H1 (cell line): ENCODE measurements around the gene IL17RD. TPM values are rescaled to one million over a fixed set of nuclear protein-coding genes. Genes with fewer than 3 reads are reported as not detected.

Experiments
- CTCF ChIA-PET: fragments of 300-600 bp; sonication (Branson Sonifier 250); formaldehyde crosslinking; loops from one replicate; lab custom pipeline; 2021; ENCODE audit not compliant: partially characterized antibody; lab: Charles Lee
- POLR2A ChIA-PET: fragments of 300-600 bp; sonication (Branson Sonifier 250); formaldehyde crosslinking; loops from one replicate; lab custom pipeline; 2021; ENCODE audit warnings: inconsistent platforms; ENCODE audit not compliant: partially characterized antibody; lab: Charles Lee
- DNase-seq, 2 experiments: peaks; one replicate each; pipeline versions ENCODE4 v3.0.0 to v3.0.0-alpha.2; 2010 to 2022; ENCODE audit warnings: low spot score in 2 of 2, low read depth in 1 of 2, mixed read lengths in 1 of 2
- FAIRE-seq: peaks from 2 replicates; lab custom pipeline; 2011; peaks lifted over from hg19 to GRCh38; lab: Jason Lieb, UNC
- H2AFZ ChIP-seq: 2 replicates; pipeline ENCODE4 v1.8.1; 2012; ENCODE audit warnings: low read length, inconsistent platforms
- H2AK5ac ChIP-seq: 2 replicates; pipeline ENCODE4 v1.6.1; 2013; ENCODE audit warnings: low read depth, low read length
- H2BK120ac ChIP-seq: replicated peaks from 2 replicates; pipeline ENCODE3; 2013; ENCODE audit warnings: low read depth, low read length, inconsistent platforms
- H2BK12ac ChIP-seq: 2 replicates; pipeline ENCODE4 v1.6.1; 2013; ENCODE audit warnings: low read depth, low read length
- H2BK15ac ChIP-seq: 2 replicates; pipeline ENCODE4 v1.6.1; 2013; ENCODE audit warnings: low read length
- H2BK20ac ChIP-seq: 2 replicates; pipeline ENCODE4 v1.6.1; 2013; ENCODE audit warnings: low read length
- H2BK5ac ChIP-seq: 2 replicates; pipeline ENCODE4 v1.6.1; 2013; ENCODE audit warnings: low read depth, low read length
- H3K14ac ChIP-seq: 2 replicates; pipeline ENCODE4 v1.6.1; 2013; ENCODE audit warnings: inconsistent platforms; ENCODE audit not compliant: insufficient read length
- H3K18ac ChIP-seq: 2 replicates; pipeline ENCODE4 v1.6.1; 2013; ENCODE audit warnings: low read length; ENCODE audit errors: extremely low read depth
- H3K23ac ChIP-seq: 2 replicates; pipeline ENCODE4 v1.6.1; 2013; ENCODE audit warnings: inconsistent platforms; ENCODE audit not compliant: insufficient read length
- H3K23me2 ChIP-seq: 2 replicates; pipeline ENCODE4 v1.6.1; 2013; ENCODE audit warnings: low read depth, low read length
- H3K27ac ChIP-seq: 2 replicates; pipeline ENCODE4 v1.6.1; 2011; ENCODE audit warnings: low read depth, low read length, inconsistent platforms
- H3K27me3 ChIP-seq, 4 experiments: replicated peaks in 1 of 4; 1 replicate in 1 of 4; 2 replicates in 3 of 4; pipeline versions ENCODE4 v1.6.1 to v1.8.1; 2011 to 2013; ENCODE audit warnings: low read length in 3 of 4, mild to moderate bottlenecking in 3 of 4, inconsistent platforms in 2 of 4, mixed read lengths in 2 of 4, moderate library complexity in 1 of 4; ENCODE audit not compliant: control insufficient read depth in 3 of 4, insufficient read depth in 3 of 4; ENCODE audit errors: extremely low read depth in 1 of 4
- H3K36me3 ChIP-seq, 4 experiments: 2 replicates each; pipeline versions ENCODE4 v1.6.1 to v1.8.1; 2011 to 2013; ENCODE audit warnings: mild to moderate bottlenecking in 4 of 4, low read length in 3 of 4, moderate library complexity in 2 of 4, control low read depth in 1 of 4, inconsistent platforms in 1 of 4; ENCODE audit not compliant: insufficient read depth in 4 of 4, control insufficient read depth in 2 of 4
- H3K4ac ChIP-seq: replicated peaks from 2 replicates; pipeline ENCODE3; 2013; ENCODE audit warnings: low read length, low read depth, mixed read lengths, inconsistent platforms; ENCODE audit not compliant: insufficient read length
- H3K4me1 ChIP-seq, 4 experiments: replicated peaks in 1 of 4; 1 replicate in 1 of 4; 2 replicates in 3 of 4; pipeline versions ENCODE4 v1.6.1 to v1.8.1; 2011 to 2013; ENCODE audit warnings: low read length in 3 of 4, inconsistent platforms in 2 of 4, mixed read lengths in 1 of 4; ENCODE audit not compliant: insufficient read depth in 4 of 4, control insufficient read depth in 3 of 4
- H3K4me2 ChIP-seq, 2 experiments: 2 replicates each; pipeline versions ENCODE4 v1.6.1 to v1.8.1; 2011 to 2013; ENCODE audit warnings: low read depth in 2 of 2, low read length in 2 of 2, control low read depth in 1 of 2, inconsistent platforms in 1 of 2, mild to moderate bottlenecking in 1 of 2; ENCODE audit not compliant: insufficient read depth in 1 of 2
- H3K4me3 ChIP-seq, 4 experiments: fragments of 200-600, 300-600 bp in 1 of 4; sonication (generic), shearing (Covaris generic), sonication (Bioruptor Twin) in 1 of 4; 2 replicates each; pipeline versions ENCODE4 v1.5.1 to v1.8.1; 2011 to 2016; ENCODE audit warnings: low read length in 4 of 4, low read depth in 3 of 4, control low read depth in 2 of 4, inconsistent platforms in 2 of 4, mild to moderate bottlenecking in 2 of 4, mixed read lengths in 1 of 4, moderate library complexity in 1 of 4; ENCODE audit not compliant: insufficient read depth in 2 of 4; ENCODE audit errors: extremely low read depth in 1 of 4
- H3K56ac ChIP-seq: replicated peaks from 2 replicates; pipeline ENCODE3; 2013; ENCODE audit warnings: low read depth, mild to moderate bottlenecking, mixed read lengths, low read length, inconsistent platforms; ENCODE audit not compliant: insufficient read length
- H3K79me1 ChIP-seq: 2 replicates; pipeline ENCODE4 v1.6.1; 2013; ENCODE audit warnings: low read depth, low read length, control low read depth
- H3K79me2 ChIP-seq, 2 experiments: 2 replicates each; pipeline versions ENCODE4 v1.6.1 to v1.8.1; 2012 to 2013; ENCODE audit warnings: low read length in 2 of 2, mild to moderate bottlenecking in 2 of 2, inconsistent platforms in 1 of 2; ENCODE audit not compliant: insufficient read depth in 2 of 2, control insufficient read depth in 1 of 2
- H3K9ac ChIP-seq, 4 experiments: replicated peaks in 1 of 4; 1 replicate in 1 of 4; 2 replicates in 3 of 4; pipeline versions ENCODE4 v1.6.1 to v1.8.1; 2011 to 2013; ENCODE audit warnings: low read depth in 3 of 4, low read length in 3 of 4, control low read depth in 2 of 4, mild to moderate bottlenecking in 2 of 4, moderate library complexity in 2 of 4, inconsistent platforms in 1 of 4; ENCODE audit errors: extremely low read depth in 1 of 4
- H3K9me3 ChIP-seq, 2 experiments: 2 replicates each; pipeline versions ENCODE4 v1.6.1 to v1.8.1; 2012 to 2013; ENCODE audit warnings: mild to moderate bottlenecking in 2 of 2, moderate library complexity in 2 of 2, control low read depth in 1 of 2, inconsistent platforms in 1 of 2, low read depth in 1 of 2, low read length in 1 of 2, mixed read lengths in 1 of 2; ENCODE audit not compliant: insufficient read depth in 2 of 2
- H4K20me1 ChIP-seq, 2 experiments: replicated peaks in 1 of 2; 2 replicates each; pipeline versions ENCODE3 to v1.8.1; 2011 to 2013; ENCODE audit warnings: inconsistent platforms in 2 of 2, low read length in 2 of 2, mild to moderate bottlenecking in 1 of 2; ENCODE audit not compliant: insufficient read depth in 2 of 2, control insufficient read depth in 1 of 2
- H4K5ac ChIP-seq: 2 replicates; pipeline ENCODE4 v1.6.1; 2013; ENCODE audit warnings: low read length, low read depth, mixed read lengths, inconsistent platforms; ENCODE audit not compliant: insufficient read length
- H4K8ac ChIP-seq: 2 replicates; pipeline ENCODE4 v1.8.0; 2013; ENCODE audit warnings: mild to moderate bottlenecking, moderate library complexity, low read length, inconsistent platforms; ENCODE audit not compliant: insufficient read depth; ENCODE audit errors: extremely low read depth
- H4K91ac ChIP-seq: replicated peaks from 2 replicates; pipeline ENCODE3; 2013; ENCODE audit warnings: low read length, mixed read lengths, inconsistent platforms; ENCODE audit not compliant: insufficient read length
- ATF3 ChIP-seq: IDR thresholded peaks from 2 replicates; pipeline ENCODE4 v1.6.1; 2011; ENCODE audit warnings: low read depth, mild to moderate bottlenecking, low read length; ENCODE audit not compliant: insufficient read depth
- BRCA1 ChIP-seq: IDR thresholded peaks from 2 replicates; pipeline ENCODE4 v1.6.1; 2012; ENCODE audit warnings: low read depth, low read length, improper control_type of control experiment
- CBX5 ChIP-seq: fragments of 300-800, 300-1000 bp; sonication (generic); IDR thresholded peaks from 2 replicates; pipeline ENCODE4 v1.7.1; 2016; ENCODE audit warnings: antibody characterized with exemption, low read length, low read depth
- CHD1 ChIP-seq: IDR thresholded peaks from 2 replicates; pipeline ENCODE4 v1.6.1; 2012; ENCODE audit warnings: low read depth, low read length, improper control_type of control experiment
- EGR1 ChIP-seq: IDR thresholded peaks from 2 replicates; pipeline ENCODE4 v1.6.1; 2011; ENCODE audit warnings: low read depth, low read length, borderline replicate concordance
- KDM4A ChIP-seq: IDR thresholded peaks from one replicate; pipeline ENCODE4 v1.7.1; 2012; ENCODE audit warnings: low read depth, mild to moderate bottlenecking, moderate library complexity, low read length, inconsistent platforms; ENCODE audit not compliant: severe bottlenecking
- PHF8 ChIP-seq: fragments of 200-600 bp; sonication (generic); conservative IDR thresholded peaks from 2 replicates; pipeline ENCODE4 v1.7.1; 2012; ENCODE audit warnings: low read depth, mild to moderate bottlenecking, inconsistent platforms, low read length, moderate library complexity
- SAP30 ChIP-seq: fragments of 300-600 bp; sonication (generic); IDR thresholded peaks from 2 replicates; pipeline ENCODE4 v1.7.1; 2012; ENCODE audit warnings: low read length, moderate library complexity, mild to moderate bottlenecking, inconsistent platforms; ENCODE audit not compliant: insufficient read depth, insufficient replicate concordance
- SUZ12 ChIP-seq: fragments of 200-600 bp; sonication (generic); IDR thresholded peaks from 2 replicates; pipeline ENCODE4 v1.6.1; 2012; ENCODE audit warnings: mild to moderate bottlenecking, inconsistent platforms, low read length, moderate library complexity, mixed read lengths
- TBP ChIP-seq: IDR thresholded peaks from 2 replicates; pipeline ENCODE4 v1.6.1; 2011; ENCODE audit warnings: low read depth, low read length, improper control_type of control experiment
- USF2 ChIP-seq: IDR thresholded peaks from 2 replicates; pipeline ENCODE4 v1.6.1; 2011; ENCODE audit warnings: low read length, improper control_type of control experiment
- WGBS, 2 experiments: shearing (Covaris generic) in 1 of 2; methylation state at CpG; one replicate each; pipeline versions ENCODE4 v1.1.6 to v1.1.7; 2013 to 2015; ENCODE audit warnings: low lambda C conversion rate in 2 of 2, mixed read lengths in 2 of 2, inconsistent platforms in 1 of 2, low coverage in 1 of 2, missing lambda C conversion rate in 1 of 2; ENCODE audit not compliant: insufficient replicate concordance in 2 of 2, insufficient coverage in 1 of 2, insufficient read length in 1 of 2; ENCODE audit errors: extremely low coverage in 1 of 2, missing lambda C conversion rate in 1 of 2; 5-methylcytosine and 5-hydroxymethylcytosine counted together
- polyA plus RNA-seq, 7 experiments: library from polyadenylated mRNA; depleted of rRNA in 3 of 7; stranded (reverse) in 5 of 7; unstranded in 2 of 7; fragments of >200 nt in 5 of 7; fragments of 200-250 nt in 2 of 7; gene quantifications; 1 replicate in 5 of 7; 2 replicates in 1 of 7; 4 replicates in 1 of 7; pipeline versions ENCODE4 v1.2.1 to v1.2.3, GENCODE V29; 2011 to 2013; ENCODE audit warnings: missing spikeins in 2 of 7, mixed read lengths in 2 of 7
- total RNA-seq: library from RNA; stranded (reverse); fragmentation: NEBNext Ultra II Directional; extraction: Animal tissue kit (Norgen Biotek cat#: 25700); gene quantifications from 2 replicates; pipeline ENCODE4 v1.2.1, GENCODE V29; 2021

The IL17RD gene
- total and polyA plus RNA-seq, 2 of the 8 experiments (the other 6 are each of a cell fraction or from before 2014, with no cell fraction given), result 10.9 to 48.9 TPM

- H3K27me3 ChIP-seq, result peaks cover 6 to 28% (median 24%) of the 10 kb centered on the region in 4 experiments
- no peak for TF ChIP-seq SAP30
- TF ChIP-seq USF2, result no peak
- TF ChIP-seq CHD1, result no peak
- no peak for TF ChIP-seq TBP
- TF ChIP-seq KDM4A, result no peak
- no peak for TF ChIP-seq ATF3
- TF ChIP-seq EGR1, result no peak
- no peak for TF ChIP-seq PHF8
- no peak for TF ChIP-seq SUZ12
- TF ChIP-seq CBX5, result no peak
- TF ChIP-seq BRCA1, result no peak
These were observed 1.5 kb upstream of the IL17RD start for GRCh38 chr3:57166660-57167059.

More at GRCh38 chr3:57166660-57167059, 1.5 kb upstream of the IL17RD start:
- no peak overlapping the region for H3K23ac ChIP-seq
- H3K9me3 ChIP-seq, result no peaks in the 10 kb centered on the region
- no peak overlapping the region for H3K14ac ChIP-seq
- peaks cover 0 to 10% of the 10 kb centered on the region in 2 experiments for H4K20me1 ChIP-seq
- no peak overlapping the region for H3K56ac ChIP-seq
- no peak overlapping the region for H4K8ac ChIP-seq
- H2BK12ac ChIP-seq, result peak overlapping the region; percentile 89; the same call in 1 of the 2 replicates
- 53% methylated on average over 2 of the region's 2 CpGs; no CpG with 5 or more reads in 1 of the 2 experiments for WGBS, 2 experiments
- DNase-seq (no peak), FAIRE-seq (no peak)
- H3K23me2 ChIP-seq, result peaks cover 13% of the 10 kb centered on the region
- H4K91ac ChIP-seq, result no peak overlapping the region
- no peak overlapping the region for H2BK5ac ChIP-seq
- peak overlapping the region; percentile 75; the same call in 1 of the 2 replicates for H2AK5ac ChIP-seq
- peaks cover 7 to 29% (median 15%) of the 10 kb centered on the region in 4 experiments for H3K4me1 ChIP-seq
- H3K79me2 ChIP-seq, result peaks cover 0 to 23% of the 10 kb centered on the region in 2 experiments; a peak in 2 of 4 replicates
- H3K36me3 ChIP-seq, result no peaks in the 10 kb centered on the region
- H3K4ac ChIP-seq, result no peak overlapping the region
- POLR2A ChIA-PET, result interaction anchor here (0.7 to 3.2 kb wide), 3 partner anchors 36 to 60 kb away, joined by 3 to 12 read pairs (median 3); no protein-coding TSS in a partner anchor
- H3K4me2 ChIP-seq, result no peak overlapping the region
- H3K18ac ChIP-seq, result peak overlapping the region; percentile 81; the same call in 1 of the 2 replicates
- no peak overlapping the region for H2AFZ ChIP-seq
- H2BK120ac ChIP-seq, result no peak overlapping the region
- no peak overlapping the region for H4K5ac ChIP-seq
- H2BK20ac ChIP-seq, result 0 out of 2 replicates have a peak overlapping the region, but pooled peaks have one; percentile 1
- peaks cover 4% of the 10 kb centered on the region; the same call in 1 of the 2 replicates for H3K79me1 ChIP-seq
- H2BK15ac ChIP-seq, result peak overlapping the region; percentile 33; the same call in 1 of the 2 replicates
- no peak overlapping the region for H3K4me3 ChIP-seq
- H3K27ac ChIP-seq, result no peak overlapping the region
- H3K9ac ChIP-seq, result no peak overlapping the region; a peak in 1 of 7 replicates
- CTCF ChIA-PET, result interaction anchor here (1.1 to 6.6 kb wide), 7 partner anchors 13 to 171 kb away, joined by 3 to 64 read pairs (median 5); no protein-coding TSS in a partner anchor
